Retinal pigment epithelial cell (primary cell): ENCODE measurements around the gene CSMD2.

Experiments
- DNase-seq: peaks from one replicate; pipeline ENCODE4 v3.0.0-alpha.2; 2010; ENCODE audit warnings: low read depth
- H3K4me3 ChIP-seq: 2 replicates; pipeline ENCODE4 v1.5.1; 2011; ENCODE audit warnings: mild to moderate bottlenecking, low read length, control low read depth, moderate library complexity
- TF ChIP-seq, protein P1 (sequence below): conservative IDR thresholded peaks from 2 replicates; pipeline ENCODE4 v1.5.1; 2011; ENCODE audit warnings: low read depth, low read length, control low read depth, inconsistent platforms

CSMD2 gene

DNA sequence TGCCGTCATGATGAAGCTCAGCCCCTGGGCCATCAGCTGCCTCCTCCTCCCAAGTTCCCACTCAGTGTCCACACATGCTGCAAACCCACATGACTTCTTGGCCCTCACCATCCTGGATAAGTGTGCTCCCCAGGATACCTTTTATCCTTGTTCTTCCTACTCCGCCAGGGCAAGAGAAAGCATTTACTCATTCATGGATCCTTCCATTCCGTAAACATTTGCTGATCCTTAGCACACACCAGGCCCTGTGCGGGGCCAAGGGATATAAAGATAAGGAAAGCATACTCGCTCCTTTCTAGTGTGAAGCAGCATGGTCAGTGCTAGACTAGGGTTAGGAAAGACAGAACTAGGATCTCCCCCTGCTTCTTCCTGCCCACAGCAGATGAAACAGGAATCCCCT, 423.3 kb downstream of the CSMD2 start:
- no peak overlapping the region for H3K4me3 ChIP-seq
- no peak for DNase-seq
- TF ChIP-seq, protein P1, sequence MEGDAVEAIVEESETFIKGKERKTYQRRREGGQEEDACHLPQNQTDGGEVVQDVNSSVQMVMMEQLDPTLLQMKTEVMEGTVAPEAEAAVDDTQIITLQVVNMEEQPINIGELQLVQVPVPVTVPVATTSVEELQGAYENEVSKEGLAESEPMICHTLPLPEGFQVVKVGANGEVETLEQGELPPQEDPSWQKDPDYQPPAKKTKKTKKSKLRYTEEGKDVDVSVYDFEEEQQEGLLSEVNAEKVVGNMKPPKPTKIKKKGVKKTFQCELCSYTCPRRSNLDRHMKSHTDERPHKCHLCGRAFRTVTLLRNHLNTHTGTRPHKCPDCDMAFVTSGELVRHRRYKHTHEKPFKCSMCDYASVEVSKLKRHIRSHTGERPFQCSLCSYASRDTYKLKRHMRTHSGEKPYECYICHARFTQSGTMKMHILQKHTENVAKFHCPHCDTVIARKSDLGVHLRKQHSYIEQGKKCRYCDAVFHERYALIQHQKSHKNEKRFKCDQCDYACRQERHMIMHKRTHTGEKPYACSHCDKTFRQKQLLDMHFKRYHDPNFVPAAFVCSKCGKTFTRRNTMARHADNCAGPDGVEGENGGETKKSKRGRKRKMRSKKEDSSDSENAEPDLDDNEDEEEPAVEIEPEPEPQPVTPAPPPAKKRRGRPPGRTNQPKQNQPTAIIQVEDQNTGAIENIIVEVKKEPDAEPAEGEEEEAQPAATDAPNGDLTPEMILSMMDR = no peak

DNA sequence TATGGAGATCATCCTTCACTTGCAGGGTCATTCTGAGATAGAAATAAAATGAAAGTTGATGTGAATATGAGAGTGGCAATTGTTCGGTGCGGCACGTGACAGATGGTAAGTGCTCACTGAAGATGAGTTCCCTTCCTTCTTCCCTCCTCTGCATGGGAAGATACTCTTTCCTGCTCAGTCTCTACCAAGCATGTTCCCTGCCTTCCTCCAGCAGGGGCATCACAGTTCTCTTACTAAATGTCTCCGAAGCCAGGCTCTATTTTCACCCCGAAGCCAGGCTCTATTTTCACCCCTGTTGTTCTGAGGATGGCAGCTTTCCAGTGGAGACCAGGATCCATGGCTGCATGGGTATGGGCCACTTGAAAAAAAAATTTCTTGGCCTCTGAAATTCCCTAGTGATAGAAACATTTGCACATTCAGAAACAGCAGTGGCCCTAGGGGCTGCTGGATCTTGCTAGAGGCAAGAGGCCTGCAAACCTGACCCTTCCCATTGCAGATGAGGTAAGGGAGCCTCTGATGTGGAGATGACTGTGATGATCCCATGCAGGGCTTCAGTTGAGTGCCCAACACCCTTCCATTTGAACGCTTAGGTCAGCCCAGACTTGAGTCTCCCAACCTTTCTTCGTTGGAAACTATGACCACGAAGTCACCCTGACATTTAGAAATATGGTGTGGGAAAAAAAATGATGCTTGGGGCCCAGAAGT, 424.8 kb downstream of the CSMD2 start:
- DNase-seq = no peak
- TF ChIP-seq, protein P1 = no peak
- H3K4me3 ChIP-seq = no peak overlapping the region

DNA sequence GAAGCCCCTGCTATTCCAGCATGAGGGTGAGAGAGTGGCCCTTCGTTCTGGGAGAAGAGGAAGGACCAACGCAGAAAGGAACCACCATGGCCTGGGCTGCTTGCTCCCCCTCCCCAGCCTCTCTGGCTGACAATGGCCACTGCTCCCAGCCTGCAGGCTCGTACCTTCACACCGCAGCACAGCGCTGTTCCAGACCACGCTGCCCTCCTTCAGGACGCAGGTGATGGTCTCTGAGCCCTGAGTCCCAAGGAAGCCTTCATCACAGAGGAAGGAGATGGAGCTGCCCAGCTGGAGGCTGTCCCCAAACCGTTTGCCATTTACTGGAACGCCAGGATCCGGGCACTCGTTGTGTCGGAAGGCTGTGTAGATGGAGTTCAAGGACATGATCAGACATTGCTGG, 426.1 kb downstream of the CSMD2 start:
- no peak for DNase-seq
- TF ChIP-seq, protein P1 = no peak
- H3K4me3 ChIP-seq = no peak overlapping the region

DNA sequence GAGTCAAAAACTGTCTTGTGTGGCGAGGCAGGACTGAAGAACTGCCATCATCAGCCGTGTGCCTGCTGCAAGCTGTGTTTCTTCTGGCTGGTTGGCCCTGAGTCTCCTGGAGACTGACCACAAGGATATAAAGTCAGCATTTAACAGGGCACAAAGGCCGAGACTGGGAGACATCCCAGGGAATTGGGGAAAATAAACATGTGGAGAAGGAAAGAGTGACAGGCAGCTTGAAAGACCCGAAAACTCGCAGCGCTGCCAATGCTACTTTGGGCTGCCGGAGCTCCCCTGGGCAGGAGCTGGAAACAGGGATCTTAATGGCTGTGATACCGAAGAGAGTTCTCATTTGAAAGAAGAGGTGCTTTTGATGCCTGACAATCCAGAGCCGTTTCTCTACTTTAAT, 426.5 kb downstream of the CSMD2 start:
- DNase-seq = no peak
- TF ChIP-seq, protein P1 = no peak
- H3K4me3 ChIP-seq = no peak overlapping the region

DNA sequence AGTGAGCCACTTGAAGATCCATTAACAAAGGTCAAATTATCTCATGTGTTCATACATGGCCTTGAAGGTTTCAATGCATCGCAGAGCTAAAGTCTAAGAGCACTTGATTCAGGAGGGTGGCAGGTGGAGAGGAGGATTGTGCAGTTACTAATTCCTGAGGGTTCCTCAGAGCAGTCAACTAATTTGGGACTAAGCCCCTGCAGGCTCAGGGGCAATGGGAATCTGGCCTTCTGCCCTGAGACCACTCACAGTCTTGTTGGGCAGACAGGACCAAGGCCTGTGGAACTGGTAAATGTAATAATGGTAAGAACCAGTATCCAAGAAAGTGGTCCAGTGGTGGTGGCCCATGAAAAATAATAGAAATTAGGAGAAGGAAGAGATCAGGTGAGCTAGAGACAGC, 428.5 kb downstream of the CSMD2 start:
- DNase-seq = no peak
- TF ChIP-seq, protein P1 = no peak
- no peak overlapping the region for H3K4me3 ChIP-seq

DNA sequence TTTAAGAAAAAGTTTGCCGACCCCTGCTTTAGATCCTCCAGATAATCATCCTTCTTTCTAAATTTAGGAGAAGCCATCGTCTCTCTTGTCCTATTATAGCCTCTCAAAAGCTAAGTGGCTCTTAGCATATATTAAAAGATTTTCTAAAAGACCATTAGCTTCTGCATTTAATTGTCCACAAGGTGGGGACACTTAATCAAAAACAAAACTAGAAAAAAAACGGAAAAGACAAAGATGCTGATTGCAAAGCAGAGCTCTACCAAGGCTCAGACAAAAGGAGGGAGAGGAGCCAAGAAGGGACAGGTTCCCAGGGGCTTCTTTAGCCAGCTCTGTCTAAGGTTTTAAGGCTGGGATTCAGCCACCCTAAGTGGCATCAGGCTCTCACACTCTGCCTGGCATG, 429.4 kb downstream of the CSMD2 start:
- H3K4me3 ChIP-seq = no peak overlapping the region

DNA sequence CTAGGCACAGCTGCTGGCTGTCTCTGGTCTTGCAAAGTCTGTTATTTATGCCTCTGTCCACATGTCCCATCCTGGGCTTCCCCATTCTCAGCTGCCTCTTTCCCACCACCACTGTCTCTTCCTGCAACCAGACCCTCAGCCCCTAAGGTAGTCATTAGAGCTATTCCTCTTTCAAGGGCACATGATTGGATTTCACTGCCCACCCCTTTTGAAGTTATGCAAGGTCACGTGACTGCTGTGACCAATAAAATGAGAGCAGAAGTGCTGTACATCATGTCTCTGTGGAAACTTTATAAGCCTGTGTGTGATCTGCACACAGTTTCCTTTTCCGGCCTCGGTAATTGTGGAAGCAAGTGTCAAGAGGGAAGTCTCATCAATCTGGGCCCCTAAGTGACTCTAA, 437.7 kb downstream of the CSMD2 start:
- no peak for DNase-seq
- TF ChIP-seq, protein P1 = no peak
- H3K4me3 ChIP-seq = no peak overlapping the region

More for the DNA sequence above, 429.4 kb downstream of the CSMD2 start:
- TF ChIP-seq, protein P1 = peak; percentile 15
- no peak for DNase-seq
